Measurements from ENCODE around the gene DBT. TPM values are rescaled to one million over a fixed set of nuclear protein-coding genes. Genes with fewer than 3 reads are reported as not detected.
"Not testable (repeated sequence)": the region's sequence is repeated elsewhere in the genome, so short reads cannot be mapped to it uniquely, and the experiment has no call there.

DBT gene
- total RNA-seq, 1 experiment from 2014 or later, result 14.1 TPM

DNA sequence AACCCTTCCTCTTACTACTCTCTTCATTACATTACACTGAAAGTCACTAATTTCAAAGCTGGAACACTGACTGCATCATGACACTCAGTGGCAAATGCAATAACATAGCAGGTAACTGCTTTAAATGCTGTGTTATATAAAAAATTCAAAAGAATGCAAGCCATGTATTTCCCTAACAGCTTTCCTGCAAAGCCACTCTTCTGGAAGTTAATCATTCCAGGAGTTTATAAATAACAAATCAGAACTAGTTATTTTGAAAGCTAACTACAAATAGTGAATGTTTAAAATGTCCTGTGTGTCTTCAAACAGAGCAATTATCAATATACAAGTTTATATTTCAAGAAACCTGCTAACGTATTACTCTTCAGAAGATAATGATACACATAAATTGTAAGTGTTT lies 34.5 kb downstream of the DBT start:
- Histone ChIP-seq H3K4me1 (no peaks in the 10 kb centered on the region), H3K9me3 (no peaks in the 10 kb centered on the region), H3K27me3 (replicated peaks; ENCODE audit: control insufficient read depth, insufficient read depth, low read length) (no peaks in the 10 kb centered on the region), H3K36me3 (ENCODE audit: control insufficient read depth, insufficient read depth, low read length) (no peaks in the 10 kb centered on the region), H3K4me3 (ENCODE audit: low read depth, low read length) (no peak overlapping the region)
- ChIA-PET POLR2A (no interaction called here), CTCF (no interaction called here)
- H3K9me3 Mint-ChIP-seq (ENCODE audit: unreplicated experiment), result no peaks in the 10 kb centered on the region
- no peaks in the 10 kb centered on the region for H3K4me1 Mint-ChIP-seq (ENCODE audit: low read depth, unreplicated experiment)
- H3K27me3 Mint-ChIP-seq (ENCODE audit: insufficient read depth, unreplicated experiment), result no peaks in the 10 kb centered on the region
- no TSS peak for BruUV-seq (replicated peaks)
- H3K36me3 Mint-ChIP-seq (ENCODE audit: insufficient read depth, unreplicated experiment), result peaks cover 5% of the 10 kb centered on the region
- DNase-seq, result no peak
- TF ChIP-seq, protein P1, sequence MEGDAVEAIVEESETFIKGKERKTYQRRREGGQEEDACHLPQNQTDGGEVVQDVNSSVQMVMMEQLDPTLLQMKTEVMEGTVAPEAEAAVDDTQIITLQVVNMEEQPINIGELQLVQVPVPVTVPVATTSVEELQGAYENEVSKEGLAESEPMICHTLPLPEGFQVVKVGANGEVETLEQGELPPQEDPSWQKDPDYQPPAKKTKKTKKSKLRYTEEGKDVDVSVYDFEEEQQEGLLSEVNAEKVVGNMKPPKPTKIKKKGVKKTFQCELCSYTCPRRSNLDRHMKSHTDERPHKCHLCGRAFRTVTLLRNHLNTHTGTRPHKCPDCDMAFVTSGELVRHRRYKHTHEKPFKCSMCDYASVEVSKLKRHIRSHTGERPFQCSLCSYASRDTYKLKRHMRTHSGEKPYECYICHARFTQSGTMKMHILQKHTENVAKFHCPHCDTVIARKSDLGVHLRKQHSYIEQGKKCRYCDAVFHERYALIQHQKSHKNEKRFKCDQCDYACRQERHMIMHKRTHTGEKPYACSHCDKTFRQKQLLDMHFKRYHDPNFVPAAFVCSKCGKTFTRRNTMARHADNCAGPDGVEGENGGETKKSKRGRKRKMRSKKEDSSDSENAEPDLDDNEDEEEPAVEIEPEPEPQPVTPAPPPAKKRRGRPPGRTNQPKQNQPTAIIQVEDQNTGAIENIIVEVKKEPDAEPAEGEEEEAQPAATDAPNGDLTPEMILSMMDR (IDR thresholded peaks at IDR 0.05; ENCODE audit: insufficient read depth in 1 of 2, low read depth in 1 of 2, low read length in 1 of 2, severe bottlenecking in 1 of 2, unreplicated experiment in 1 of 2), result no peak
- no peak overlapping the region for H3K27ac Mint-ChIP-seq (ENCODE audit: unreplicated experiment)
- no peak overlapping the region for H3K4me3 Mint-ChIP-seq (ENCODE audit: unreplicated experiment)
- intact Hi-C loops (cut with micrococcal nuclease; ENCODE audit: unreplicated experiment), result no loop called here

DNA sequence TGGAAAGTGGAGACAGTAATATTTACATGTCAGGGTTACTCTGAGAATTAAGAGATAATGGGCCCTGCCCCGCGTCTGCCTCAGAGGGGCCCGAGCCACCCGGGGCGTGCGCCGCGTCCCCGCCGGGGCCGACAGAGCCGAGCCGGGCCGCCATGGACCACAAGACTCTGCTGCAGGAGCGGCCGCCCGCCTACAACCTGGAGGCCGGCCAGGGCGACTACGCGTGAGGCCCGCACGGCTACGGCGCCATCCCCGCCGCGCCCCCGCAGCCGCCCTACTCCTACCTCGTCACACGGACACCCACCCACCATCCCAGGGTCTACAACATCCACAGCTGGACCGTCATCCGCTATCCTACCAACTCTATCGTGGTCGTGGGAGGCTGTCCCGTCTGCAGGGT lies 36.5 kb downstream of the DBT start:
- POLR2A ChIA-PET, result no interaction called here
- no peaks in the 10 kb centered on the region for H3K9me3 ChIP-seq
- DNase-seq, result no peak
- CTCF ChIA-PET, result no interaction called here
- TF ChIP-seq, protein P1 (IDR thresholded peaks at IDR 0.05; ENCODE audit: insufficient read depth in 1 of 2, low read depth in 1 of 2, low read length in 1 of 2, severe bottlenecking in 1 of 2, unreplicated experiment in 1 of 2), result no peak
- Mint-ChIP-seq H3K4me3 (ENCODE audit: unreplicated experiment) (no peak overlapping the region), H3K9me3 (ENCODE audit: unreplicated experiment) (no peaks in the 10 kb centered on the region), H3K4me1 (ENCODE audit: low read depth, unreplicated experiment) (no peaks in the 10 kb centered on the region), H3K36me3 (ENCODE audit: insufficient read depth, unreplicated experiment) (peaks cover 5% of the 10 kb centered on the region), H3K27me3 (ENCODE audit: insufficient read depth, unreplicated experiment) (no peaks in the 10 kb centered on the region), H3K27ac (ENCODE audit: unreplicated experiment) (no peak overlapping the region)
- intact Hi-C loops (cut with micrococcal nuclease; ENCODE audit: unreplicated experiment), result no loop called here
- H3K4me3 ChIP-seq (ENCODE audit: low read depth, low read length), result no peak overlapping the region
- BruUV-seq (replicated peaks), result no TSS peak
- H3K4me1 ChIP-seq, result no peaks in the 10 kb centered on the region
- no peaks in the 10 kb centered on the region for H3K36me3 ChIP-seq (ENCODE audit: control insufficient read depth, insufficient read depth, low read length)
- H3K27me3 ChIP-seq (replicated peaks; ENCODE audit: control insufficient read depth, insufficient read depth, low read length), result no peaks in the 10 kb centered on the region

DNA sequence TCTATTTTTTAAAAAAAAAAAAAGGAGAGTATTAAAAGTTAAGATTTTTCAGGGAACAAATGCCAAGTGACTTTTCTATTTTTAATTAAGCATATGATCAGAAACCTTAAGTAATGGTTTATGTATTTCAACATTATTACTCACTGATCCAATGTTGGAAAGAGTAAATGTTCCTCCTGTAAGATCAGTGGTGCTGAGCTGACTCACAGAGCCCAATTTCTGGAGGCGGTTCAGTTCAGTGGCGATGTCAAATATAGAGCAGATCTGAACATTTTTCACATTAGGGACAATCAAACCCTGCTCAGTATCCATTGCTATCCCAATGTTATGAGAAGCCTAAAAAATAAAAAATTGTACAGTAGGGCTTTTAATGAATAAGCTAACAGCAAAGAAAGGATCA lies 43.3 kb downstream of the DBT start:
- Mint-ChIP-seq H3K27me3 (ENCODE audit: insufficient read depth, unreplicated experiment) (no peaks in the 10 kb centered on the region), H3K9me3 (ENCODE audit: unreplicated experiment) (no peaks in the 10 kb centered on the region), H3K4me1 (ENCODE audit: low read depth, unreplicated experiment) (peaks cover 6% of the 10 kb centered on the region), H3K4me3 (ENCODE audit: unreplicated experiment) (no peak overlapping the region), H3K27ac (ENCODE audit: unreplicated experiment) (no peak overlapping the region), H3K36me3 (ENCODE audit: insufficient read depth, unreplicated experiment) (peaks cover 24% of the 10 kb centered on the region)
- Histone ChIP-seq H3K27me3 (replicated peaks; ENCODE audit: control insufficient read depth, insufficient read depth, low read length) (no peaks in the 10 kb centered on the region), H3K4me1 (no peaks in the 10 kb centered on the region), H3K36me3 (ENCODE audit: control insufficient read depth, insufficient read depth, low read length) (no peaks in the 10 kb centered on the region), H3K4me3 (ENCODE audit: low read depth, low read length) (no peak overlapping the region), H3K9me3 (no peaks in the 10 kb centered on the region)
- ChIA-PET POLR2A (no interaction called here), CTCF (no interaction called here)
- BruUV-seq (replicated peaks), result no TSS peak
- TF ChIP-seq, protein P1 (IDR thresholded peaks at IDR 0.05; ENCODE audit: insufficient read depth in 1 of 2, low read depth in 1 of 2, low read length in 1 of 2, severe bottlenecking in 1 of 2, unreplicated experiment in 1 of 2), result no peak
- no peak for DNase-seq
- intact Hi-C loops (cut with micrococcal nuclease; ENCODE audit: unreplicated experiment), result no loop called here

DNA sequence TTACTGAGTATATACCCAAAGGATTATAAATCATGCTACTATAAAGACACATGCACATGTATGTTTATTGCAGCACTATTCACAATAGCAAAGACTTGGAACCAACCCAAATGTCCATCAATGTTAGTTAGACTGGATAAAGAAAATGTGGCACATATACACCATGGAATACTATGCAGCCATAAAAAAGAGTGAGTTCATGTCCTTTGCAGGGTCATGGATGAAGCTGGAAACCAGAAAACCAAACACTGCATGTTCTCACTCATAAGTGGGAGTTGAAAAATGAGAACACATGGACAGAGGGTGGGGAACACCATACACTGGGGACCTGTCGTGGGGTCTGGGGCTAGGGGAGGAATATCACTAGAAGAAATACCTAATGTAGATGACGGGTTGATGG lies 44.0 kb downstream of the DBT start:
- H3K4me3 Mint-ChIP-seq (ENCODE audit: unreplicated experiment); H3K27me3 ChIP-seq (replicated peaks; ENCODE audit: control insufficient read depth, insufficient read depth, low read length); H3K27ac Mint-ChIP-seq (ENCODE audit: unreplicated experiment); DNase-seq; intact Hi-C loops (cut with micrococcal nuclease; ENCODE audit: unreplicated experiment); POLR2A ChIA-PET; BruUV-seq (replicated peaks); H3K27me3 Mint-ChIP-seq (ENCODE audit: insufficient read depth, unreplicated experiment); CTCF ChIA-PET; H3K4me3 ChIP-seq (ENCODE audit: low read depth, low read length); H3K9me3 Mint-ChIP-seq (ENCODE audit: unreplicated experiment); H3K36me3 ChIP-seq (ENCODE audit: control insufficient read depth, insufficient read depth, low read length); H3K4me1 ChIP-seq; H3K9me3 ChIP-seq: not testable (repeated sequence)
- H3K36me3 Mint-ChIP-seq (ENCODE audit: insufficient read depth, unreplicated experiment), result peaks cover 29% of the 10 kb centered on the region
- peaks cover 13% of the 10 kb centered on the region for H3K4me1 Mint-ChIP-seq (ENCODE audit: low read depth, unreplicated experiment)

DNA sequence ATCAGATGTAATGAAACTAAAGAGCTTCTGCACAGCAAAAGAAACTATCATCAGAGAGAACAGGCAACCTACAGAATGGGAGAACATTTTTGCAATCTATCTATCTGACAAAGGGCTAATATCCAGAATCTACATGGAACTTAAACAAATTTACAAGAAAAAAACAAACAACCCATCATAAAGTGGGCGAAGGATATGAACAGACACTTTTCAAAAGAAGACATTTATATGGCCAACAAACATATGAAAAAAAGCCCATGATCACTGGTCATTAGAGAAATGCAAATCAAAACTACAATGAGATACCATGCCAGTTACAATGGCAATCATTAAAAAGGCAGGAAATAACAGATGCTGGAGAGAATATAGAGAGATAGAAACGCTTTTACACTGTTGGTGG lies 44.5 kb downstream of the DBT start:
- POLR2A ChIA-PET; H3K4me3 ChIP-seq (ENCODE audit: low read depth, low read length); H3K4me3 Mint-ChIP-seq (ENCODE audit: unreplicated experiment); H3K9me3 Mint-ChIP-seq (ENCODE audit: unreplicated experiment); H3K4me1 ChIP-seq; BruUV-seq (replicated peaks); DNase-seq; H3K36me3 ChIP-seq (ENCODE audit: control insufficient read depth, insufficient read depth, low read length); H3K27me3 ChIP-seq (replicated peaks; ENCODE audit: control insufficient read depth, insufficient read depth, low read length); intact Hi-C loops (cut with micrococcal nuclease; ENCODE audit: unreplicated experiment); H3K27ac Mint-ChIP-seq (ENCODE audit: unreplicated experiment); H3K27me3 Mint-ChIP-seq (ENCODE audit: insufficient read depth, unreplicated experiment); CTCF ChIA-PET; H3K9me3 ChIP-seq: not testable (repeated sequence)
- Mint-ChIP-seq H3K36me3 (ENCODE audit: insufficient read depth, unreplicated experiment) (peaks cover 31% of the 10 kb centered on the region), H3K4me1 (ENCODE audit: low read depth, unreplicated experiment) (peaks cover 13% of the 10 kb centered on the region)

Measured in Caco-2 (cell line).